Bronchial epithelial cell (primary cell): ENCODE data around the gene OR2Z1. TPM values are rescaled to one million over a fixed set of nuclear protein-coding genes. Genes with fewer than 3 reads are reported as not detected.

Source experiments
- DNase-seq: peaks from one replicate; pipeline ENCODE4 v3.0.0-alpha.2; 2010; ENCODE audit warnings: low read depth
- FAIRE-seq: peaks from 2 replicates; lab custom pipeline; 2011; peaks lifted over from hg19 to GRCh38; lab: Jason Lieb, UNC
- H3K27me3 ChIP-seq: 2 replicates; pipeline ENCODE4 v1.5.1; 2011; ENCODE audit warnings: low read length; ENCODE audit not compliant: control insufficient read depth, insufficient read depth
- H3K36me3 ChIP-seq: 2 replicates; pipeline ENCODE4 v1.5.1; 2011; ENCODE audit warnings: low read length; ENCODE audit not compliant: control insufficient read depth, insufficient read depth
- H3K4me3 ChIP-seq: 2 replicates; pipeline ENCODE4 v1.5.1; 2011; ENCODE audit warnings: mild to moderate bottlenecking, low read depth, low read length, control low read depth
- total RNA-seq: library from RNA; depleted of rRNA; stranded (reverse); fragments of >200 nt; gene quantifications from 2 replicates; pipeline ENCODE4 v1.2.1, GENCODE V29; 2014
- TF ChIP-seq, protein P1 (sequence below): IDR thresholded peaks from 2 replicates; pipeline ENCODE4 v1.5.1; 2011; ENCODE audit warnings: mild to moderate bottlenecking, moderate library complexity, low read length, control low read depth, inconsistent platforms; ENCODE audit not compliant: insufficient read depth, severe bottlenecking

OR2Z1 gene, protein sequence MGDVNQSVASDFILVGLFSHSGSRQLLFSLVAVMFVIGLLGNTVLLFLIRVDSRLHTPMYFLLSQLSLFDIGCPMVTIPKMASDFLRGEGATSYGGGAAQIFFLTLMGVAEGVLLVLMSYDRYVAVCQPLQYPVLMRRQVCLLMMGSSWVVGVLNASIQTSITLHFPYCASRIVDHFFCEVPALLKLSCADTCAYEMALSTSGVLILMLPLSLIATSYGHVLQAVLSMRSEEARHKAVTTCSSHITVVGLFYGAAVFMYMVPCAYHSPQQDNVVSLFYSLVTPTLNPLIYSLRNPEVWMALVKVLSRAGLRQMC
- not detected in 2 replicates for total RNA-seq

DNA sequence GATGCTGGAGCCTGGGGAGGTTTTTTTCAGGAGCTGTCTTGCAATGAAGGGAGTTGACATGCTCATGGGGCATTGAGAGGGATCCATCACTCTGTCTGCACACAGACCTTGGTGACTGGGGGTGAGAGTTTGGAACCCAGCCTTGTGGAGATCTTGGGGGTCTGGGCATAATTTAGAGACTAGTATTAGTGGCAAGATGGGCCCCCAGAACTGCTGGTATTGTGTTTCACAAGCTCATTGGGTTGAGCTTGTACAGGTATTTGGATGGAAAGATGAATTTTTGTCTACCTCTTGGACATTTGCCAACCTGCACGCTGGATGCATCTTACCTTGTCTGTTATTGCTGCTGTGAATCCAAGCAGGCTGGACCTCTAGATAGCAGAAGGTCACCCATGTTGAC, at the start of gene OR2Z1:
Gene OR2Z1 (plus strand): TSS at position 301 of the 400 bp plus-strand sequence. CDS start 9,395 bp downstream, outside the sequence.
- peak; percentile 50 for FAIRE-seq
- TF ChIP-seq, protein P1, sequence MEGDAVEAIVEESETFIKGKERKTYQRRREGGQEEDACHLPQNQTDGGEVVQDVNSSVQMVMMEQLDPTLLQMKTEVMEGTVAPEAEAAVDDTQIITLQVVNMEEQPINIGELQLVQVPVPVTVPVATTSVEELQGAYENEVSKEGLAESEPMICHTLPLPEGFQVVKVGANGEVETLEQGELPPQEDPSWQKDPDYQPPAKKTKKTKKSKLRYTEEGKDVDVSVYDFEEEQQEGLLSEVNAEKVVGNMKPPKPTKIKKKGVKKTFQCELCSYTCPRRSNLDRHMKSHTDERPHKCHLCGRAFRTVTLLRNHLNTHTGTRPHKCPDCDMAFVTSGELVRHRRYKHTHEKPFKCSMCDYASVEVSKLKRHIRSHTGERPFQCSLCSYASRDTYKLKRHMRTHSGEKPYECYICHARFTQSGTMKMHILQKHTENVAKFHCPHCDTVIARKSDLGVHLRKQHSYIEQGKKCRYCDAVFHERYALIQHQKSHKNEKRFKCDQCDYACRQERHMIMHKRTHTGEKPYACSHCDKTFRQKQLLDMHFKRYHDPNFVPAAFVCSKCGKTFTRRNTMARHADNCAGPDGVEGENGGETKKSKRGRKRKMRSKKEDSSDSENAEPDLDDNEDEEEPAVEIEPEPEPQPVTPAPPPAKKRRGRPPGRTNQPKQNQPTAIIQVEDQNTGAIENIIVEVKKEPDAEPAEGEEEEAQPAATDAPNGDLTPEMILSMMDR = no peak
- H3K27me3 ChIP-seq = no peaks in the 10 kb centered on the region

DNA sequence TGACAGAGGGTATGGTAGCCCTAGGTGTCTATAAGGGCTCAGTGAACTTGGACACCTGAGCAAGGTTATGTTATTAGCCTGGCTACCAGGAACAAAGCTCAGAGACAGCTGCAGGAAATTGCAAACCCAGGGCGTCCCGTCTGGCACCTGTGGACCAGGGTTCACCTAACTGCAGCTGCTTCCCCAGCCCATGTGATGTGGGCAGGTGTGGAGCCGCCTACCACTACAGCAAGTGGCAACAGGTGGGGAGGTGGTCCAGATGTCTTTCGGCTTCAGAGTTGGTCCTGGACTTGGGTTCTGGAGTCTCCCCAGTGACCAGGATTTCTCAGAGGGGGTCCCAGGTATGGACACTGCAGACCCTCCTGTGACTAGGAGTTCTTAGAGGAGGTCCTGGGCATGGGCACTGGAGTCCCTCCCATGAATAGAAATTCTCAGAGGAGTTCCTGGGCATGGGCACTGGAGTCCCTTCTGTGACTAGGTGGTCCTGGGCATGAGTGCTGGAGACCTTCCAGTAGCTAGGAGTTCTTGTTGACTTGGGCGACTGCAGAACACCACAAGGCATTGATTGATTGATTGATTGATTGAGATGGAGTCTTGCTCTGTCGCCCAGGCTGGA, 48.0 kb upstream of the OR2Z1 start:
- TF ChIP-seq, protein P1 = no peak
- Histone ChIP-seq H3K4me3 (no peak overlapping the region), H3K27me3 (no peaks in the 10 kb centered on the region), H3K36me3 (no peaks in the 10 kb centered on the region)
- no peak for FAIRE-seq
- no peak for DNase-seq

More for the DNA sequence above, at the start of gene OR2Z1:
- Histone ChIP-seq H3K36me3 (no peaks in the 10 kb centered on the region), H3K4me3 (no peak within 1 kb of the TSS)
- DNase-seq = no peak

DNA sequence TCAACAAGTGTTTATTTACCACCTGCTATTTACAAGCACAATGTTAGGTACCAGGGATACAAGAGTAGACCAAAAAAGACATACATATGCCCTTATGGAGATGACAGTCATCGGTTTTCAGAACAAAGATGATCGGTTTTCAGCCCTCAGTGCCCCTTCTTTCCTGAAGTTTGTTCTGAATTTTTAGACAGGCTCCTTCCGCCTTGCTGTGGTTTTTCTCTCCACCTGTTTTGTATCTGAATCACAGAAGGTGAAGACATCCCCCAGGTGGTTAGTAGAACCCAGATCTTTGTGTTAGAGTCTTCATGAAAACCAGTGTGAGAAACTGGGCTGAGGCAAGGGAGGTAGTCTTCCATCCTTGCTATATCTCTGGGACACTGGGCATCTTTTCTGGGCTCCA, 46.4 kb upstream of the OR2Z1 start:
- FAIRE-seq (no peak), DNase-seq (no peak)
- TF ChIP-seq, protein P1 = no peak
- H3K4me3 ChIP-seq = no peak overlapping the region
- H3K36me3 ChIP-seq = no peaks in the 10 kb centered on the region
- no peaks in the 10 kb centered on the region for H3K27me3 ChIP-seq

DNA sequence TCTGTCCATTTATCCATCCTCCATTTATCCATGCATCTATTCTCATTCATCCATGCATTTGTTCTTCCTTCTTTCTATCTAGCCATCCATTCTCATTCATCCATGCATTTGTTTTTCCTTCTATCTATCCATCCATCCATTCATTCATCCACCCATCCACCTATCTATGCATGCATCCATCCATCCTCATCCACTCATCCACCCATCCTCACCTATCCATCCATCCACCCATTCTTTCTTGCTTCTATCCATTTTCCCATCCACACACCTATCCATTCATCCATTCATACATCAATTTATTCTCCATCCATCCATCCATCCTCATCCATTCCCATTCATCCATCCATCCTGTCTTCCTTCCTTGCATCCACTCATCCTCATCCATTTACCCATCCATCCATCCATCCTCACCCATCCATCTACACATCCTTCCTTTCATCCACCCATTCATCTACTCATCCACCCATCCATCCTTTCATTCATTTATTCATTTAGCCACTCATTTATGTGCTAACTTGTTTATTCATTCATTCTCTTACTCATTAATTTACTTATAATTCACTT, 43.1 kb upstream of the OR2Z1 start:
- no peaks in the 10 kb centered on the region for H3K27me3 ChIP-seq
- TF ChIP-seq, protein P1 = no peak
- FAIRE-seq (no peak), DNase-seq (no peak)
- no peaks in the 10 kb centered on the region for H3K36me3 ChIP-seq
- no peak overlapping the region for H3K4me3 ChIP-seq

DNA sequence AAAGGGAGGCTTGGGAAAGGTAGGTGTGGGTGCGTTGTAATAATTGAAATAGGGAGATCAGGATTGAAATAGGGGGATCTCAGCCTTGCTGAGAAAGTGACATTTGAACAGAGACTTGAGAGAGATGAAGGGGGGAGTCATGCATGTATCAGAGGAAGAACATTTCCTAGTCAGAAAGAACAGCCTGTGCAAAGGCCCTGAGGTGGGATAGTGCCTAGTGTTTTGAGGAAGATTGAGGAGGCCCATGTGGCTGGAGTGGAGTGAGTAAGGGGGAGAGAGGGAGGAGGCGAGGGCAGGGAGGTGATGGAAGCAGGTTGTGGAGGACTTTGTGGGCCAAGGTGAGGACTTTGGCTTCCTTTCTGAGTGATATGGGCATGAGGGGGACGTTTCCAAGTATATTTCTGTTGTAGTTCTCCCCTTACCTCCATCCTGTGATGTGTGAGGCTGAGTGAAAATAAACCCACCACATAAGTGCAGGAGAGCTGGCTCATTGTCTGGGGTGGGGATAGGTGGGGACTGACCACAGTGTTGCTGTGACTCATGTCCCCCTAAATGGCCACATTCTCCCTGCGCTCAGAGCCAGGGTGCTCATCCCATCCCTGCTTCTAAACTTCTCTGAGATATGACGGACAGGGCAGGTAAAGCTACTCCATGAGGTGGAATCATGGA, 40.6 kb upstream of the OR2Z1 start:
- Histone ChIP-seq H3K27me3 (no peaks in the 10 kb centered on the region), H3K4me3 (no peak overlapping the region), H3K36me3 (no peaks in the 10 kb centered on the region)
- TF ChIP-seq, protein P1 = no peak
- DNase-seq = no peak
- FAIRE-seq = no peak
